Epithelial cell of esophagus (primary cell): ENCODE measurements around the gene NEK11.

Experiments used
- DNase-seq: peaks from one replicate; pipeline ENCODE4 v3.0.0; 2010; ENCODE audit warnings: low read depth
- H3K4me3 ChIP-seq: 2 replicates; pipeline ENCODE4 v1.5.1; 2011; ENCODE audit warnings: mild to moderate bottlenecking, low read length, control low read depth
- TF ChIP-seq, protein P1 (sequence below): IDR thresholded peaks from 2 replicates; pipeline ENCODE4 v1.5.1; 2011; ENCODE audit warnings: low read depth, mild to moderate bottlenecking, low read length, control low read depth, inconsistent platforms; ENCODE audit not compliant: insufficient read depth; ENCODE audit errors: missing control alignments

Gene NEK11, protein sequence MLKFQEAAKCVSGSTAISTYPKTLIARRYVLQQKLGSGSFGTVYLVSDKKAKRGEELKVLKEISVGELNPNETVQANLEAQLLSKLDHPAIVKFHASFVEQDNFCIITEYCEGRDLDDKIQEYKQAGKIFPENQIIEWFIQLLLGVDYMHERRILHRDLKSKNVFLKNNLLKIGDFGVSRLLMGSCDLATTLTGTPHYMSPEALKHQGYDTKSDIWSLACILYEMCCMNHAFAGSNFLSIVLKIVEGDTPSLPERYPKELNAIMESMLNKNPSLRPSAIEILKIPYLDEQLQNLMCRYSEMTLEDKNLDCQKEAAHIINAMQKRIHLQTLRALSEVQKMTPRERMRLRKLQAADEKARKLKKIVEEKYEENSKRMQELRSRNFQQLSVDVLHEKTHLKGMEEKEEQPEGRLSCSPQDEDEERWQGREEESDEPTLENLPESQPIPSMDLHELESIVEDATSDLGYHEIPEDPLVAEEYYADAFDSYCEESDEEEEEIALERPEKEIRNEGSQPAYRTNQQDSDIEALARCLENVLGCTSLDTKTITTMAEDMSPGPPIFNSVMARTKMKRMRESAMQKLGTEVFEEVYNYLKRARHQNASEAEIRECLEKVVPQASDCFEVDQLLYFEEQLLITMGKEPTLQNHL

DNA sequence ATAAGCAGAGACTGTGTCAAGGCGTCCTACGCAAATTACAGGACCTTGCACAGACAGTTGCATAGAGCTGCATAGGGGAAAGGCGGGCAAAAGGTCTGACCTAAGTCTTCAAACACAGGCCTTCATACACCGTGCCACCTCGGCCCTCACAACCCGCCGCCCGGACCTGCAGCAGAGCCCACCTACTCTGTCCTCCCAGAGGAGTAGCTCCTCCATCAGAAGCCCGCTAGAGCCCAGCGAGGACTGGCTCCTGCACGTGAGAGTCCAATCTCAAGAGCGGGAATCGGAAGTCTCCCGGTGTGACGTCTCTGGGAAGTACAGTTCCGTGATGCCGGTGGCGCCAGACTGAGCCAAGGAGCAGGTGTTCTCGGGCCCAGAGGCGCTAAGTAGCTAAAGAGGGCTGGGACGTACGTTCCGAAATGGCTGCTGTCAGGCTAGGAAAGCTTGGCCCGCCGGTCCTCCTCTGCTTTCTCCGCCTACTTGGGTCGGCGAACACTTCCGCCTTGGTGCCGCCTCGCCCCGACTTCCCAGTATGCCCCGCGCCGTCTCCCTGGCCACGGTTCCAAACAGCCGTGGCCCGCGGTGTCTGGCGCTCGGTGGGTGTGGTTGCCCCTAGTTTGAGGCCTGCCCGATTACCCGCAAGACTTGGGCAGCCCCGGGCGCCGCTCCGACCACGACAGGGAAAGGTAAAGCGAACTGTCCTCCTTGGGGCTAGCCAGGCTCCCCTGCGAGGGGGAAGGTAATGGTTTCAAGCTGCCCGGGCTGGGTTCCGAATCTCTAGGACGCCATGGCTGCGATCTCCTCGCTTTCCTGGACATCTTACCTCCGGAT lies at the start of gene NEK11, which contains the start of gene ASTE1:
TSS of gene NEK11 (plus strand) at position 557 of the 831 bp plus-strand sequence. CDS start 2,832 bp downstream, outside the sequence.
TSS of gene ASTE1 (minus strand) at position 505 of the 831 bp plus-strand sequence. CDS start 1,519 bp downstream, outside the sequence.
- TF ChIP-seq, protein P1, sequence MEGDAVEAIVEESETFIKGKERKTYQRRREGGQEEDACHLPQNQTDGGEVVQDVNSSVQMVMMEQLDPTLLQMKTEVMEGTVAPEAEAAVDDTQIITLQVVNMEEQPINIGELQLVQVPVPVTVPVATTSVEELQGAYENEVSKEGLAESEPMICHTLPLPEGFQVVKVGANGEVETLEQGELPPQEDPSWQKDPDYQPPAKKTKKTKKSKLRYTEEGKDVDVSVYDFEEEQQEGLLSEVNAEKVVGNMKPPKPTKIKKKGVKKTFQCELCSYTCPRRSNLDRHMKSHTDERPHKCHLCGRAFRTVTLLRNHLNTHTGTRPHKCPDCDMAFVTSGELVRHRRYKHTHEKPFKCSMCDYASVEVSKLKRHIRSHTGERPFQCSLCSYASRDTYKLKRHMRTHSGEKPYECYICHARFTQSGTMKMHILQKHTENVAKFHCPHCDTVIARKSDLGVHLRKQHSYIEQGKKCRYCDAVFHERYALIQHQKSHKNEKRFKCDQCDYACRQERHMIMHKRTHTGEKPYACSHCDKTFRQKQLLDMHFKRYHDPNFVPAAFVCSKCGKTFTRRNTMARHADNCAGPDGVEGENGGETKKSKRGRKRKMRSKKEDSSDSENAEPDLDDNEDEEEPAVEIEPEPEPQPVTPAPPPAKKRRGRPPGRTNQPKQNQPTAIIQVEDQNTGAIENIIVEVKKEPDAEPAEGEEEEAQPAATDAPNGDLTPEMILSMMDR: no peak
- peak; percentile 89 for DNase-seq
- H3K4me3 ChIP-seq: peak within 1 kb of the TSS; percentile 80

DNA sequence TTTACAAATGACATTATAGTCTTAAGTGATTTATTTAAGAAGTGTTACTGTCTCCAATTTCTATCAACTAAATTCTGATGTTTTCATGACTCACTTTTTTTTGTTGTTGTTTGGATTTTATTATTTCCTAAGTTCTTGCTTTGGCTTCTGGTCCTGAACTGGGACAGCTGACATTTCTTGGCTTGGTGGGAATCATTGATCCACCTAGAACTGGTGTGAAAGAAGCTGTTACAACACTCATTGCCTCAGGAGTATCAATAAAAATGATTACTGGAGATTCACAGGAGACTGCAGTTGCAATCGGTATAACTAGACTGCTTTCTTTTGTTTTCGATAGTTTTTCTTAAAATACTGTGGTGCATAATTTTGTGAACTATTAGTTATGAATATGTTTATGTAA lies 47.6 kb upstream of the NEK11 start:
- H3K4me3 ChIP-seq: no peak overlapping the region
- no peak for DNase-seq
- TF ChIP-seq, protein P1: no peak

DNA sequence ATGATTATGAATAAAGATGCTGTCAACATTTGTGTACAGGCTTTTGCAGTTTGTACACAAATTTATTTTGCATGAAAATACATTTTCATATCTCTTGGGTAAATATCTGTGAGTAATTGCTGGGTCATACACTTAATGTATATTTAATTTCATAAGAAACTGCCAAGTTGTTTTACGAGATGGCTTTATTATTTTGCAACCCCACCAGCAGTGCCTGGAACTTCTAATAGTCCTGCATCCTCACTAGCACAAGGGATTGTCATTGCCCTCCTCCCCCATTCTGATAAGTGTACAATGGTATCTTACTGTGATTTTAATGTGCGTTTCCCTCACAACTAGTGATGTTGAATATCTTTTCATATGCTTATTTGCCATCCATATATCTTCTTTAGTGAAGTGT lies 45.2 kb upstream of the NEK11 start:
- no peak for DNase-seq
- TF ChIP-seq, protein P1: no peak

DNA sequence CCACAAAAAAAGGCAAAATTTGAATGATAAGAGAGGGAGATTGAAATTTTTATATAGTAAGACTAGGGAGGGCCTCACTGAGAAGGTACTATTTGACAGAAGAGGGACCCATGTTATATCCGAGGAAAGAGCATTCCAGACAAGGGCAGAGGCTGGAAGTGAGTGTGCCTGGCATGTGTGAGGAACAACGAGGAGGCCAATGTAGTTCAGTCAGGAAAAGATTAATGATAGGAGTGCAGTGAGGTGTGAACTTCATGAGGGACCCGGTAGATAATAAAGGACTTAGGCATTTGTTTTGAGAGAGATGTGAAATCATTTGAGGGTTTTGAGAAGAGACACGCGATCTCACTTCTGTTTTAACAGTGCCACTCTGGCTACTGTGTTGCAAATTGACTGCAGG lies 36.4 kb upstream of the NEK11 start:
- no peak overlapping the region for H3K4me3 ChIP-seq
- DNase-seq: no peak
- TF ChIP-seq, protein P1: no peak

More for the DNA sequence above, 45.2 kb upstream of the NEK11 start:
- no peak overlapping the region for H3K4me3 ChIP-seq

DNA sequence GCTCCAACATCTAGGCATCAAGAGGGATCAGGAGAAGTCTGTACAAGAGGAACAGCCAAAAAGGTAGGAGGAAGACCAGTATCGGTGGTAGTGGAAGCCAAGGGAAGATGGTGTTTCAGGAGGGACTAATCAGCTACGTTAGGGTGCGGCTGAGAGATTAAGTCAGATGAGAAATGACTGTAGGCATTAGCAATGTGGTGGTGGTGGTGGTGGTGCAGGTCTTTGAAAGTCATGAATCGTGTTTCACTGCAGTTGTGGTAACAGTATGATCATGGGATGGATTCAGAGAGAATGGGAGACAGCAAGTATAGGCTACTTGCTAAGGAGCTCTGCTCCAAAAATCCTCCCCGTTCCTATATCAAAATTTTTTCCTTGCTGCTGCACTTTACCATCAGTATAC lies 35.6 kb upstream of the NEK11 start:
- TF ChIP-seq, protein P1: no peak
- DNase-seq: no peak
- H3K4me3 ChIP-seq: no peak overlapping the region

DNA sequence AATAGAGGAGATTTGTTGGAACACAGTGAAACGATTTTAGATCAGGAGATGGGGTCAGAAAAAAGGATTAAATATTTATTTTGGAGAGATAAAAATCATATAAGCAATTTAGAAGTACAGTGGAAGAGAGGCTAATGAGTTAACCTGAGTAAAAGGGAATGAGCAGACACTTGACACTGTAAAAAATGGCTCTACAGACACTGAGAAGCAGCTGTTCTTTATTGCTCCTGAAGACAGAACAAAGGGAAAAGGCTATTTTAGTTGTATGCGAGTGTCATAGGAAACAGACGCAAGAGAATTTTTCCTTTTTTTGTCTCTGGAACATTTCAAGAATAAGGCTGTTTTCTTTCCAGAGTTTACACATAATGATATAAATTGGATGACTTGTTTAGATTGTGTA lies 34.3 kb upstream of the NEK11 start:
- DNase-seq: no peak
- TF ChIP-seq, protein P1: no peak
- no peak overlapping the region for H3K4me3 ChIP-seq
